HG02759 (cell line): ENCODE measurements around the gene MYO9B.

ENCODE experiments used
- ATAC-seq: cut with Tn5 transposase; IDR thresholded peaks from one replicate; pipeline ENCODE4 v1.9.1; 2021; ENCODE audit warnings: mild to moderate bottlenecking, moderate library complexity; ENCODE audit not compliant: unreplicated experiment

Gene MYO9B

GRCh38 chr19:17237747-17238706 lies 162.4 kb downstream of the MYO9B start:
- no peak for ATAC-seq

DNA sequence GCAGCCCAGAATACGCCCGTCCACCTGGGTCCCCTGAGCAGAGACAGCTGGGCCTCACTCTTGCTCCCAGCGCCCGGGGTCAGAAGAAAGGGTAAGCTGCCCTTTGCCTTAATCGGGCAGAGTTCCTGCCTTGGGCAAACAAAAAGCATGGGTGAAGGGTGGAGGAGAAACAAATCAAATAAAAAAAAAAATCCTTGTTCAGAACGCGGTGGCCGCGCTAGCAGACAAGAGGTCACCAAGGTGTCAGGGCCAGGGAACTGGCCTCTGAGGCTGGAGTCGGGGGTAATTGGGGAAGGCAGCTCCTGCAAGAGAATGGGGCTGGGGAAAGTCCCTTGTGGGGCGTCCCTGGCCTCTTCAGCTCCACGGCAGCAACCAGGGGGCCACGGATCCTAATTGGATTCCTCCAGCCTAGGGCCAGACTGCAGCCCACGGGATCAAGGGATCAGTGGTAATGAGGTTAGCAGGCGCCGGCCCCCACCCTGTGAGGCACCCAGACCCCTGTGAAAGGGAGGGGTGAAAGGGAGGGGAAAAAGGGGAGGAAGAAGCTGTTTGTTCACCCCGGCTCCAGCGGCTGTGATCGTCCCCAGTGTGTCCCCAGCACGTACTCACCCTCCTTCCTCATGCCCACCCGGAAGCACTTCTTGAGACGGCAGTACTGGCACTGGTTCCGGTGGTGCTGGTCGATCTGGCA lies 164.6 kb downstream of the MYO9B start:
- ATAC-seq: no peak

GRCh38 chr19:17240826-17241399 lies 165.3 kb downstream of the MYO9B start:
- no peak for ATAC-seq

DNA sequence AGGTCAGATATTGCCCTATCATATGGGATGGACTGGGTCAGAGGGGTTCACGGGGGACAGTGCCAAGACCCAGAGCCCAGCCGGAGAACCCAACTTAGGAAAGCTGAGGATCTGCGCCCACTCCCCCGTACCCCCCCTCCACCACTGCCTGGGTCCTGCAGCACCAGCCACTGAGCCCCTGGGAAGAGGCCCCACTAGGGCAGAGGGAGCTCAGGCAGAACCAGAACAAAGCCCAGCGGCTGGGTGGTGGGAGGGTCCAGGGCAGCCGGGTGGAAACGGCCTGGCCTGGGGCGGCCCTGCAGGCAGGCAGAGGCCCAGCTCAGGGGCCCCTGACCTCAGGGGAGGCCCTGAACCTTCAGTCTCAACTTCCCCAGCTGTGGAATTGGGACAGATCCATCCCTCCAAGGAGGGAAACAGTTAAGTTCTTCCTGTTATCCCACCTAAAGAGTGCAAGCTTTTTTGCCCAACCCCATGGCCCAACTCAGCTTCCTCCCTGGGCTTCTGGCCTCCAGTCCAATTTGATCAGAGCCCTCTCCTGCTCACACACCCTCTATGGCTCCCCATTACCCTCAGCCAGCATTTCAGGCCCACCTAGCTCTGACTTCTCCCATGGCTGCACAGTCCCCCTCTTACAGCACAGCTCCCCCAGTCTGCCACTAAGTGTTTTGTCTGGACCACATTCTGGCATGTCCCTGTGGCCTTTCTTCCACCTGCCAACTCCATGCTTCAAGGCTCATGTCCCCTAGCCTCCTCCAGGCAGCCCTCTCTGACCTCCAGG lies 167.0 kb downstream of the MYO9B start:
- ATAC-seq: no peak

- ATAC-seq: no peak
Observed at GRCh38 chr19:17243211-17243829, 167.7 kb downstream of the MYO9B start.

- no peak for ATAC-seq
Observed at GRCh38 chr19:17243830-17244617, 168.4 kb downstream of the MYO9B start.

DNA sequence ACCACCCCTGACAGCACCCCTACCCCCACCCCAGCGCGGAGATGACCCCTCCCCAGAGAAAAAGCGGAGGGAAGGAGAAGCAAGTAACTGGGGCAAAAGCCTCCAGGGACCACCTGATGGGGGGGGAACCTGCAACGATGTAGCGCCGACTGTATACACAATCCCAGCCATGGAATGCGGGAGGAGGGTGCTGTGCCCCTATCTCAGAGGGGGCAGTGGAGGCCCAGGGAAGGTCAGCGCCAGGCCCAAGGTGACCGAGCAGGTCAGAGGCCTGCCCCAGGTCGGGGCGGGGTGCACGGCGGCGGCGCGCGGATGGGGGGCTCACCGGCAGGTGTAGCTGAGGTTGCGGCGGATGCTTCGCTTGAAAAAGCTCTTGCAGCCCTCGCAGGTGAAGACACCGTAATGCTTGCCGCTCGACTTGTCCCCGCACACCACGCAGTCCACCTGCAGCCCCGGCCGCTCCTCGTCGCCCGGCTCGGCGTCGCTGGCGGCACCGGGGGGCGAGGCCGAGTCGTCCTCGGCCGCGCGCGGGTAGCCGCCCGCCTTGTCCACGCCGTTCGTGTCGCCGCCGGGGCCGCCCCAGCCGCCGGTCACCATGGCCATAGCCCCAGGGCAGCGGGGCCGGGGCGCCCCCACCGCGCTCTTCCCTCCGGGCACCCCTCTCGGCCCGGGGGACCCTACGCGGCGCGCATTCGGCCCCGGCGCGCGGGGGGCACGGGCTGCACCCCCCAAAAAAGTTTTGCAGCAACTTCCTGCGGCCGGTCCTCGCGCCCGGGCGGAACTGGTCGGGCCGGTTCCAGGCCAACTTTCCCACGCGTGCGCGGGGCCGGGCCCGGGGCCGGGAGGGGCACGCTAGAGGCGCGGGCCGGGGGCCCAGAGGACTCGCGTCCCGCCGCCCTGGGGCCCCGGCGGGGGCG lies 169.3 kb downstream of the MYO9B start:
- peak; percentile 12 for ATAC-seq

DNA sequence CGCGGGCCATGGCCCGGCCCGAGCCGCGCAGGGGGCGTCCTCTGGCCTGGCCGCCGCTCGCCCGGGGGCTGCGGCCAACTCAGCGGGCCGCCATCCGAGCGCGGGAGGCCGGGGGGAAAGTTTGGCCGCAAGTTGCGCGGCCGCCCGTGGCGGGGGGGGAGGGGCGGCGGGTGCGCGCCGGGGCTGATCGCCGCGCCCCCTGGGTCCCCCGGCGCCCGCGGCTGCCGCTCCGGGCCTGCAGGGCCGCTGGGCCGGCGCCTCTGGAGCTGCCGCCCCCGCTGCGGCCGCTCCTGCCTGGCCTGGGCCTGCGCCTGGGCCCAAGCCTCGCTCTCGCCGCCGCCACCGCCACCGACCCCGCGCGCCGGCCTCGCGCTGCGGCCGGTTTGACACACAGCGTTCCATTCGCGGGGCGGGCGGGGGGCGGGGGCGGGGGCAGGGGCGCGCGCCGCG lies 170.0 kb downstream of the MYO9B start, which contains the start of gene NR2F6:
Gene NR2F6 (minus strand): TSS at position 385 of the 450 bp plus-strand sequence. CDS start 699 bp downstream, outside the sequence.
- no peak for ATAC-seq

DNA sequence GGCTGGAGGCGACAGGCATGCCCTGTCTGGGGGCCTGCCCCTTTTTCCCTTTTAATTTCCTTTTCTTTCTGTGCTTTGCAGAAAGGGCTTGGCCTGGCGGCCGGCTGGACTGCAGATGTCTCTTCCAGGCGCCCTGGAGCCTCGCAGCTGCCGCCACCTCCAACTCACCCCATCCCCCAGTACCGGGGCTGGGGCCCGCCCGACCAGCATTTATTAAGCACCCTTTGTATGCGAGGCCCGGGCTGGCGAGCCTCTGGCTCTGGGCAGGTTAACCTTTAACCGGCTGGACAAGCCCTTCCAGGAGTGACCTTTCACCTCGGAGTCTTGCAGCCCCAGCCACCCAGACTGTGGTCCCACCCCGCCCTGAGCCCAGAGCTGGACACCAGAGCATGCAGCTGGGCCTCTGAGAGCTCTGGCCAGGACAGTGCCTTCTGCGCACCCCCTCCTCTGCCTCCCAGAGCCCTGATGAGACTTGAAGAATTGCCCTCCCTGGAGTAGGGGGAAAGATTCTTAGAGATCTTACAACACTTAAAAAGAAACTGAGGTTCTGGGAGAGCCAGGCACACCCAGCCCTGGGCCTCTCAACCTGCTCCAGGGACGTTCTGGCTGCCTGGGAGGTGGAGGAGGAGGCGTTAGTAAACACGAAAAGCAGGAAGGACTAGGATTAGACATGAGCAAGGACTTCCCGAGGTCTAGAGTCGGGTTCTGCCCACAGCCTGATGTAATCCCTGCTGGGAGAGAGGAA lies 171.3 kb downstream of the MYO9B start:
- ATAC-seq: peak; percentile 17

- ATAC-seq: no peak
Observed at GRCh38 chr19:17248011-17248776, 172.6 kb downstream of the MYO9B start.

DNA sequence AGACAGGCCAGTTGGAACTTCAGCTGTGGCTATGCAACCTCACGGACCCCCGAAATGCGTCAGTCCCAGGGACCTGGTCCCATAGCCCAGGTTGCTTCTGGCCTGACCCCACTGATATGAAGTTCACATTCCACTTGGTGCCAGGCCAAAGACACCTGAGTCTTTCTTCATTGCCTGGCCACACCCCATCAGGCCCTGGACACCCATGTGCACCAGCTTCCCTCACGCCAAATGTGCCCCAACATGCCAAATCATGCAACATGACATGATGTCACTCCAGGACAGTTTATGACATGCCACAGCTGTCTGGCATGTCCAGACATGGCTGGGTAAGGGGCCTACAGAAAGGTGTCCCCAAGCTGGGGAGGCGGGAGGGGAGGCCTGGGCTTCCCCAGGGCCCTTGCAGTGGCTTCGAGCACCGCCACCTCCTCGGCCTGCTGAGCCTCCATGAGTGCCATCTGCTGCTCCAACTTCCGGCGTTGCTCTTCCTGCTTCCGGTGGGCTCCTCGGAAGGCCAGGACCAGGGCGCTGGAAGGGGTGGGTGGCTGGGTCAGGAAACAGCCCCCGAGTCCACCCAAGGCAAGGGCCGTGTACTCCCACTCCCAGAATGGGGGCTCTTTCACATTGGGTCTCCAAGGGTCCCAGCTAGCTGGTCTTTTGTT lies 174.4 kb downstream of the MYO9B start:
- ATAC-seq: no peak

DNA sequence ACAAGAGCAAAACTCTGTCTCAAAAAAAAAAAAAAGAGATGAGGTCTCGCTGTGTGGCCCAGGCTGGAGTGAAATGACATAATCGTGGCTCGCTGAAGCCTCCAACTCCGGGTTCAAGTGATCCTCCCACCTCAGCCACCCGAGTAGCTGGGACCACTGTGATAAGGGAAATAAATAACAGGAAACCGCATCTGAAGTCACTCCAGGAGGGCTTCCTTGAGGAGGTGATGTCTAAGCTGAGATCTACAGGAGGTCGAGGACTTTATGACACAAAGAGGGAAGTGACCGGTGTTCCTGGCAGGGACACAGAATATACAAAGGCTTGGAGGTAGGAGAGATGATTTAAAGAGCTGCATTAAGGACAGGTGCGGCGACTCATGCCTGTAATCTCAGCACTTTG lies 179.1 kb downstream of the MYO9B start:
- ATAC-seq: no peak

GRCh38 chr19:17255150-17255621 lies 179.6 kb downstream of the MYO9B start:
- ATAC-seq: no peak

GRCh38 chr19:17256130-17256529 lies 180.6 kb downstream of the MYO9B start:
- ATAC-seq: no peak

DNA sequence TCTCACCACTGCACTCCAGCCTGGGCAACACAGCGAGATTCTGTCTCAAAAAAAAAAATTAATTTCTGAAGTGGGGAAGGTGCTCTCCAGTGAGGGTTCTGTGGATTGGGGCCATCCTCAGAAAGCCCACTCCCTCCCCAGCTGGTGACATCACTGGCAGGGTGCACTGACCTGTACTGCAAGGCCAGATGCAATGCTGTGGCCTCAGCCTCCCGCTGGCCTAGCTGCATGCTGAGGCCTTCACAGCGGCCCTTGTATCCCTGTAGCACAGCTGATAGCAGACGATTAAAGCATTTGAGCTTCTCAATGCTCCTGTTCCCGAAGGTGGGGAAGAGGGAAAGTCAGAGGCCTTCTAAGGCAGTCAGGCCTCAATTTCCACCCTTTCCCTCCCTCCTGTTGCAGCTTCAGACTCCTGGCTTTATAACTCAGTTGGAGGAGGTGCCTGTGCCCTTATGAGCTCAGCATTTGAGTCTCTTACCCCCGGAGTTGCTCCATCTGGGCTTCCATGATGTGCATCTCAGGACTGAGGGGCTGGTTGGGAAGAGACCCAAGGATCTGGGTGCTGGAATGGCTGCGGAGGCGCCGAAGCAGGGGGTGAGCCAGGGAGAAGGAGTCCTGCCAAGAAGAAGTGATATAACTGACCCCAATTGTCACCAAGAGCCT lies 183.7 kb downstream of the MYO9B start:
- no peak for ATAC-seq

- ATAC-seq: no peak
Observed at GRCh38 chr19:17259934-17260333, 184.4 kb downstream of the MYO9B start.
